Measurements from ENCODE around the gene MORC2.

MORC2 gene

GRCh38 chr22:30968015-30968923 lies at the start of gene MORC2:
TSS of gene MORC2 (minus strand) at chr22:30968774. CDS start at chr22:30967889, 885 bp downstream.
- DNase-seq (ENCODE audit: low read depth, low spot score), result no peak

DNA sequence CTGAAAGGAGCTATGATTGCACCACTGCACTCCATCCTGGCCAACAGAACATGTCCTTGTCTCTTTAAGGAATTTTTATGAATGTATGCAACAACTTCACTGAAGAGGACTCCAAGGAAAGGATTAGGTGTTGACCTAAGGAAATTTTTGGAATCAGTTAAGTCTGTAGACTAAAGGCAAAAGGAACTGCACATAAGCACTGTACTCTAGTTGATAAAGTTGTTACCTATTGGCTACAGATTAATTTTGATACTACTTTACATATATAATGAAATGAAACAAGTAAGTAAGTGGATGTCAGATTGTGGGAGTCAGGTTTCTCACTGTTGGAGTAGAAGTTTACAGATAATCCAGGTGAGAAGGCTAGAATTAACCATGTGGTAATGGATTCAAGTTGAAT lies 37.0 kb upstream of the MORC2 start:
- no peak for DNase-seq (ENCODE audit: low read depth, low spot score)

GRCh38 chr22:31001124-31001770 lies 32.7 kb upstream of the MORC2 start:
- DNase-seq (ENCODE audit: low read depth, low spot score), result no peak

DNA sequence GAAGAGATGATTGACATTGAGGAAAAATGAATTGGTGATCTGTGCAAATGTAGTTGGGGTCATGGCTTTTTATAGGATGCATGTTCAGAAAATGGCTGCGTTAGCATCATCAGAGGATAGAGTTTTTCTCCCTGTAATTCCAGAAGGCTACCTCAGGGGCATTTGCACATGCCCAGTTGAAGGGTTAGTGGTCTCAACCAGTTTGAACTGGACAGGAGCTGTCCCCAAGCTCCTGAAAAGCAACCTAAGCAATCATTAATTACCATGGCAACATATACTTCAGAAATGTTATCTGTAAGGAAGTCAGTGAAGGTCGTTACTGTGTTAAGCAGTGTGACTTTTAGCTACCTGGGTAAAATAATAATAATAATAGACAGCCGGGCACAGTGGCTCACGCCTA lies 29.8 kb upstream of the MORC2 start:
- DNase-seq (ENCODE audit: low read depth, low spot score), result no peak

- DNase-seq (ENCODE audit: low read depth, low spot score), result no peak
Measured at GRCh38 chr22:30996462-30996861, 27.9 kb upstream of the MORC2 start.

DNA sequence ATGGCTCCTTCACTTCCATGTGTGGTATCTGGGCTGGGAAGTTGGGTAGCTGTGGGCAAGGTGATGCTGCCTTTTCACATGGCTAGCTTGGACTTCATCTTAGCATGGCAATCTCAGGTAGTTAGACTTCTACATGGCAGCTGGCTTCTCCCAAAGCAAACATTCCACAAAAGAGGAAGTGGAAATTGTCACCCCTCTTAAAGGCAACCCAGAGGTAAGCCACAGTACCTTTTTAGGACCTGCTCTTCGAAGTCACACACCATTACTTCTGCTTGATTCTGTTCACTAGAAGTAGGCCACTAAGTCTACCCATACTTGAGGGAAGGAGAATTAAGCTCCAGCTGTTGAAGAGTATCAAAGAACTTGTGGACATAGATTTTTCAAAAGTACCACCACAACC lies 26.4 kb upstream of the MORC2 start:
- no peak for DNase-seq (ENCODE audit: low read depth, low spot score)

DNA sequence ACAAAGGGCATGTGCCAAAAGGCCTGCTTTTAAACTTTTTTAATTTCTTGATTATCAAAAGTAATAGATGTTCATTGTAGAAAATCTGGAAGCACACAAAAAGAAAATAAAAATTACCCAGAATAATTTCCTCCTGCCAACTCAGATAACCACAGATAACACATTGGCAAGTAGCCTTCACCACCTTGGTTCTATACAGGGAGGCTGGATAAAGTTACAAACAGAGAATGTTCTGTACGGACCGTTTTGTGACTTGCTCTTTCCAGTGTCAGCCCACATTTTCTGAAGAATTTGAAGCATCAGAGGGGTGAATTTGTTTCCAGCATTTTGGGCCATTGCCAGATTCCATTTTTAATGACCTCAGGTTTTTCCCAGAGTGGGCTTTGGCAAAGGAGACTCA lies 24.0 kb upstream of the MORC2 start:
- DNase-seq (ENCODE audit: low read depth, low spot score), result no peak

GRCh38 chr22:30990690-30991089 lies 22.1 kb upstream of the MORC2 start:
- DNase-seq (ENCODE audit: low read depth, low spot score), result no peak

DNA sequence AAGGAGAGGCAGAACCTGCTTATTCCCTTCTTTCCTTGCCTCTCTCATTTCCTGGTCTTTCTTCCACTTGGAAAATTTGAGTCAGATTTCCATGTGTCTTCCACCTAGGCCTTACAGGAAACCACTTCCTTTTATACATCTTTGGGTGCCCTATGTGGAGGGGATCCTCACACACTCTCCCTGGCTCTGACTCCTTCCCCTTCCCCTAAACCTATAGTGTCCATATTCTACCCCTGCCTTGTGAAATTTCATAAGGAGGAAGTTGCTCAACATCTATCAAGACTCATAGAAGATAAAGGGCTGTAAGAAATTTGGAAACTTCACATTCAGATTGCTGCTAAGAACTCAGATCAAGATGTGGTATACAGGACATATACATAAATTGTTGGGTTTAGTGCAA lies 20.9 kb upstream of the MORC2 start:
- no peak for DNase-seq (ENCODE audit: low read depth, low spot score)

DNA sequence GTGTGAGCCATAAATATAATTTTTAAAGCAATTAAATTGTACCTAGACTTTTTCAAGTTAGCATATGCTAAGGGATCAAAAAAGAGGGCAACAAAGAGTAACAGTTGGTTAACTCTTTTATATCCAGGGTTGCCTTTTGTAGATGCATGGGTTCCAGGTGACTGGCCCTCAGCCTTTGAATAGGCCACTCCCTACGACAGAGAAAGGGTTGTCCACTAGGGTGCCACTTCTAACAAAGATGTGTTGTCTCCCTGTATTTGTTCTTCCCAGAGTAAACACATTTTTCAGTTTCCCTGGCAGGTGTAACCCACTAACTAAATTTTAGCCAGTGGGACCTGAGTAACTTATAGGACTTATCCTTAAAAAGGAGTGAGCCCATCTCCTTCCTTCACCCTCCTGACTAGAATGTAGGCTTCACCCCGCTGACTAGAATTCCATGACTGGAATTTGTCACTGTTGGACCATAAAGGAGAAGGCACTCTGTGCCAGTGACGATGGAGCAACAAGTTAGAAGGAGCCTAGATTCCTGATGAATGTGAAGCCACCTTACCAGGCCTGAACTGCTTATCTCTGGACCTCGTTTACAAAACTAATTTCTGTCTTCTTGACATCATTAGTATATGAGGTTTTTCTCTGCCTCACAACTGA lies 17.1 kb upstream of the MORC2 start:
- DNase-seq (ENCODE audit: low read depth, low spot score), result no peak

DNA sequence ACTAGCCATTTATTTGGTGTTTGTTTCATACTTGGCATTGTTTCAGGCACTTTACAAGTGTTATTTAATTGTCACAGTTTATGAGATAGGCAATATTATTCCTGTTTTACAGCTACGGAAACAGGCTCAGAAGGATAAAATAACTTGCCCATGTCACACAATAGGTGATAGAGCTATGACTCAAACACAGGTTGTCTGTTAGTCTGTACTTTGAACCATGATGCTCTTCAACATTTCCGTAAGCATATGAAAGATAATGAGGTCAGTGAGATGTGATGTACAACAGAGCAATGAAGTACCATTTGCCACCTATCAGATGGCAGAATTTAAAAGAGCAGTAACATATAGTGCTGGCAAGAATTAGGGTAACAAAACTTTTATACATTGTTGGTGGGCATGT lies 15.7 kb upstream of the MORC2 start:
- no peak for DNase-seq (ENCODE audit: low read depth, low spot score)

DNA sequence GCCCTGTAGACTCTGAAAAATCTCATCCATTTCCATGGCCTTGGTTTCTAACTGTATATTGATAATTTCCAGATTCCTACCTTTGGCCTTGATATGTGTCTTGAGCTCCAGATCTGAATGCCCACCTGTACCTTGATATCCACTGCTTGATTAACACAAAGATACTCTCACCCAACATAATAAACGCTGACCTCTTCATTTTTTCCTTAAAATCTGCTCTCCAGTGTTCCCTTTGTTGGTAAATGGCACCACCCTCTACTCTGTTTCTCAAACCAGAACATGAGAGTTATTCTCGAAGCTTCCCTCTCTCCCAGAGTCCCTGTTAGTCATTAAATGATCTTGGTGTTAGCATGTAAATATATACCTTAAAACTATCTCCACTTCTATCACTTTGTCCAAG lies 13.9 kb upstream of the MORC2 start:
- DNase-seq (ENCODE audit: low read depth, low spot score), result no peak

GRCh38 chr22:30979932-30980331 lies 11.4 kb upstream of the MORC2 start:
- no peak for DNase-seq (ENCODE audit: low read depth, low spot score)

- no peak for DNase-seq (ENCODE audit: low read depth, low spot score)
Measured at GRCh38 chr22:30978304-30978962, 9.9 kb upstream of the MORC2 start.

GRCh38 chr22:30970356-30970746 lies 1.8 kb upstream of the MORC2 start:
- DNase-seq (ENCODE audit: low read depth, low spot score), result no peak

- DNase-seq (ENCODE audit: low read depth, low spot score), result no peak
Measured at GRCh38 chr22:30969532-30970355, 1.2 kb upstream of the MORC2 start.

GRCh38 chr22:30968924-30969531 lies 454 bp upstream of the MORC2 start, which contains the start of gene TUG1:
TSS of gene TUG1 (plus strand) at chr22:30969265.
- DNase-seq (ENCODE audit: low read depth, low spot score), result peak; percentile 92

DNA sequence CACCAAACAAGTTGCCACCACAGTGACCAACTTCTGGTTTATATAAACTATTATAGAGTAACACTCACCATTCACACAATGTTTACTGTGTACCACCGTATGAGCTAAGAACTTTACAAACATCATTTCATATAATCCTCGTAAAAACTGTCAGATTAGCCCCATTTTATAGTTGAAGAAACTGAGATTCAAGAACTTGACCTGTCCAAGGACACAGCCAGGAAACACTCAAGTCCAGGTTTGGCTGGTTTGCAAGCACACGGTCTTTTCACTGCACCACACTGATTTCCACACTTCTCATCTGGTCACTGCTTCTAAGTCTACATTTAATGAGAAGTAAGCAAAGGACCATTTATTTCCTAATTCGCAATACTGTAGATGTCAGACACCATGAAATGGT lies 3.7 kb downstream of the MORC2 start:
- no peak for DNase-seq (ENCODE audit: low read depth, low spot score)

- DNase-seq (ENCODE audit: low read depth, low spot score), result no peak
Measured at GRCh38 chr22:30955153-30955552, 13.4 kb downstream of the MORC2 start.

- no peak for DNase-seq (ENCODE audit: low read depth, low spot score)
Measured at GRCh38 chr22:30953206-30953605, 15.4 kb downstream of the MORC2 start.
